ACHN (cell line): Measurements from ENCODE around the gene SYTL2.
"Not testable (repeated sequence)": the region's sequence is repeated elsewhere in the genome, so short reads cannot be mapped to it uniquely, and the experiment has no call there.

ENCODE experiments used
- DNase-seq: peaks from one replicate; pipeline ENCODE4 v3.0.0-alpha.2; 2015
- in situ Hi-C: cut with HindIII; loops from 2 replicates; pipeline ENCODE4 v1.10.0; 2017; ENCODE audit warnings: low sequenced_read_pairs, low pct_ligation_motif_present, low pct_unique_long_range_greater_than_20kb

Gene SYTL2

DNA sequence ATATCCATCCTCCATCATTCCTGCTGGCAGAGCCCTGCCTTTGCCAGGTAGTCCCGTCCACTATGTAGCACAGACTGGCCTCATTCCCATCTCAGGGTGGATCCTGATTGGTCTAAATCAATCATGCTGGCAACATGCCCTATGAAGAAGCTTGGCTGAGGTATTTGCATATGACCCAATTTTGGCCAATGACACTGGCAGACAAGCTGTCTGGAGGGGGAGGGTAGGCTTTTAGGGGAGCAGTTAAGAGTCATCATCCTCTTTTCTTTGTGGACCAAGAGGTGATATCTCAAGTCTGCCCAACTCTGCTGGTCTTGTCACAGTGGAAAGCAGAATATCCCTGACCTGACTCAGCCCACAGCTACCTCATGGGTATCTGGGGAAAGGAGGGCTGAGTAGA is 130.0 kb downstream of the SYTL2 start:
- in situ Hi-C loops: no loop called here
- DNase-seq: no peak

DNA sequence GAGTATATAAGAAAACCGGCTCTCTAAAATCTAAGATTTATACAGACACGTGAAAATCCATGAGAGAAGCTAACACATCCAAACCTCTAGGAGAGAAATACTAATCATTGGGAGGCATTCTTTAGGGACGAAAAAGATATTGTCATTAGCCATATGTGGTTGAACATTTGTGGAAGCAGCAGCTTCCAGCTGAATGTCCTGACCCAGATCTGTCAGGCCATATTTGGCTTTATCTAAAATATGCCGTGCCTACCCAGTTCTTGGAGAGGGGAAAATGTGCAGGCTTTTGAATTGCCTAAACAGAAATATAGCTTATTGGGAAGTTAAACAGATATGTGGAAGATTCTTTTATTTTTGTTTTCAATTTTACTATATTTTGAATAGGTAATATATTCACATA is 131.4 kb downstream of the SYTL2 start:
- DNase-seq: no peak
- in situ Hi-C loops: no loop called here

DNA sequence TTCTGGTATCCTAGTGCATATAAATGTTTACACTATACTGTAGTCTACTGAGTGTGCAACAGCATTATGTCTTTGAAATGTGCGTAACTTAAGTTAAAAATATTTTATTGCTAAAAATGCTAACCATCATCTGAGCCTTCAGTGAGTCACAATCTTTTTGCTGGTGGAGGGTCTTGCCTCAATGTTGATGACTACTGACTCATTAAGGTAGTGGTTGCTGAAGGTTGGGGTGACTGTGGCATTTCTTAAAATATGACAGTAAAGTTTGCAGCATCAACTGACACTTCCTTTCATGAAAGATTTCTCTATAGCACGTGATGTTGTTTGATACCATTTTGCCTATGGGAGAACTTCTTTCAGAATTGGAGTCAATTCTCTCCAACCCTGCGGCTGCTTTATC is 137.5 kb downstream of the SYTL2 start:
- no peak for DNase-seq
- in situ Hi-C loops: no loop called here

DNA sequence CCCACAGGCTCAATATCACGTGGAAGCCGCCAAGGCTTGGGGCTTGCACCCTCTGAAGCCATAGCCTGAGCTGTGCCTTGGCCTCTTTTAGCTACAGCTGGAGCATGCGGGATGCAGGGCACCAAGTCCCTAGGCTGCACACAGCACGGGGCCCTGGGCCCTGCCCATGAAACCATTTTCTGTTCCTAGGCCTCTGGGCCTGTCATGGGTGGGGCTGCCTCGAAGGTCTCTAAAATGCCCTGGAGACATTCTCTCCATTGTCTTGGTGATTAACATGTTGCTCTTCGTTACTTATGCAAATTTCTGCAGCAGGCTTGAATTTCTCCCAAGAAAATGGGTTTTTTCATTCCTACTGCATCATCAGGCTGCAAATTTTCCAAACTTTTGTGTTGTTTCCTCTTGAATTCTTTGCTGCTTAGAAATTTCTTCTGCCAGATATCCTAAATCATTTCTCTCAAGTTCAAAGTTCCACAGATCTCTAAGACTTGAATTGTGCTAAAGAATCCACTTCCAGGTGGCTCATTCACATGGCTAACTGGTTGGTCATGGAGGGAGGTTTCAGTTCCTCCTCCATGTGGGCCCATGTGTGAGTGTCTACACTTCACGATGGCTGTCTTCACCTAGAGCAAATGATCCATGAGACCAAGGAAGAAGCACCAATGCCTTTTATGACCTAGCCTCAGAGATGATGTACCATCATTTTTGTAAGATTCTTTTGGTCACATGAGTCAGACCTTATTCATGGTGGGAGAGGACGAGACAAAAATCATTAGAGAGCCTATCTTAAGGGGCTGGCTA is 138.6 kb downstream of the SYTL2 start:
- in situ Hi-C loops: no loop called here
- no peak for DNase-seq

DNA sequence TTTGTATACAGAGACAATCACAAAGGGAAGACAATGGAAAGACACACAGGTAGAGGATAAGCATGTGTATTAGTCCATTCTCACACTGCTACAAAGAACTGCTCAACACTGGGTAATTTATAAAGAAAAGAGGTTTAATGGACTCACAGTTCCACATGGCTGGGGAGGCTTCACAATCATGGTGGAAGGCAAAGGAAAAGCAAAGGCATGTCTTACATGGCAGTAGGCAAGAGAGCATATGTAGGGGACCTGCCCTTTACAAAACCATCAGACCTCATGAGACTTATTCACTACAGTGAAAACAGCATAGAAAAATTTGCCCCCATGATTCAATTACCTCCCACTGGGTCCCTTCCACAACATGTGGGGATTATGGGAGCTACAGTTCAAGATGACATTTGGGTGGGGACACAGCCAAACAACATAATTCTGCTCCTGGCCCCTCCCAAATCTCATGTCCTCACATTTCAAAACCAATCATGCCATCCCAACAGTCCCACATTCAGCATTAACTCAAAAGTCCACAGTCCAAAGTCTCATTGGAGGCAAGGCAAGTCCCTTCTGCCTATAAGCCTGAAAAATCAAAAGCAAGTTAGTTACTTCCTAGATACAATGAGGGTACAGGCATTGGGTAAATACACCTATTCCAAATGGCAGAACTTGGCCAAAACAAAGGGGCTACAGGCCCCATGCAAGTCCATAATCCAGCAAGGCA is 139.8 kb downstream of the SYTL2 start:
- in situ Hi-C loops, DNase-seq: not testable (repeated sequence)

DNA sequence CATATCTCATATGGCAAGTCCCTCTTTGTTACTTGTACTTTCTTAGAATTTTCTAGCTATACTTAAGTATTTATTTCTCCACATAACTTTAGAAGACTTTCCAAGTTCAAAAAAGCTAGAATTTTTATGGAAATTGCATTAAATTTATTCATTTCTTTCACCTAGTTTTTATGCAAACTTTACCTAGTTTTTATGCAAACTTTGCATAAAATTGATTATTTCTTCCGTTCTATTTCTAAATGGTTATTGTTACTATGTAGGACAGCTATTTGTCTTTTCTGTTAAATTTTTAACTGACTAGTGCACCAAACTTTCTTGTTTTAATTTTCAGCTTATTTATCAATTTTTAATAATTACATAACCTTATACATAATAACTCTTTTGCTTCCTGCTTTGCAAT is 142.8 kb downstream of the SYTL2 start:
- DNase-seq: no peak
- in situ Hi-C loops: no loop called here

DNA sequence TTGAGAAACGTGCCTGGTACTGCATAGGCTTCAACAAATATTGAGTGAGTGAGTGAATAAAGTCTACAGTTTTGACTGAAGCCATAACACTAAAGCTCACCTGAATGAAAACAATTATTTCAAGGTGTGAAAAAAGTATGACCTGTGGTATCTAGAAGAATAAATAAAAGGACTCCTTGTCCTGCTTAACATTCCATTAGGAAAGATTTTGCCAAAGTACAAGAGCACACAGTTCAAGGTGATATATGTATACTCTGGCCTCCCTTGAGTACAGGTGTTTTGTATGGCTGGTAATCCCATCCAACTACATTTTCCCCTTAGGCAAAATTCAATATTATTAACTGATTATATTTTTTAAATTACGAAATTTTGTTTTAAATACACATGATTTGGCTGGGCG is 144.3 kb downstream of the SYTL2 start:
- in situ Hi-C loops: no loop called here
- no peak for DNase-seq

DNA sequence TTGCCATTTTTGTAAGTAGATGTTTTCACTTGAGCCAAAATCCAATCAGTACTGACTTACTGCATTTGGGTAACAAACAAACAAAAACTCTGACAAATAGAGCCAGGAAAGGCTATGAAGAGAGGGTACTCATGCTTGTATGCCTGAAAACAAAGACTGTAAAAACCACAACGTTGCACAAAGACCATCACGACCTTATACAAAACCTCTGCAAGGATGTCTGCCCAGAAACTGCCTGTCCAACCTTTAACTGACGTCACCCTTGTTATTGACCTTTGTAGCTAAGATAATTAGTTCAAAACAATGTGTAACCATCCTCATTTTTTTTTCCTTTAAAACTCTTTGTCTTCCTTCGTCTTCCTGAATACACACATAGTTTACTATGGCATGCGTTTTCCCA is 145.2 kb downstream of the SYTL2 start:
- DNase-seq: no peak
- in situ Hi-C loops: no loop called here

DNA sequence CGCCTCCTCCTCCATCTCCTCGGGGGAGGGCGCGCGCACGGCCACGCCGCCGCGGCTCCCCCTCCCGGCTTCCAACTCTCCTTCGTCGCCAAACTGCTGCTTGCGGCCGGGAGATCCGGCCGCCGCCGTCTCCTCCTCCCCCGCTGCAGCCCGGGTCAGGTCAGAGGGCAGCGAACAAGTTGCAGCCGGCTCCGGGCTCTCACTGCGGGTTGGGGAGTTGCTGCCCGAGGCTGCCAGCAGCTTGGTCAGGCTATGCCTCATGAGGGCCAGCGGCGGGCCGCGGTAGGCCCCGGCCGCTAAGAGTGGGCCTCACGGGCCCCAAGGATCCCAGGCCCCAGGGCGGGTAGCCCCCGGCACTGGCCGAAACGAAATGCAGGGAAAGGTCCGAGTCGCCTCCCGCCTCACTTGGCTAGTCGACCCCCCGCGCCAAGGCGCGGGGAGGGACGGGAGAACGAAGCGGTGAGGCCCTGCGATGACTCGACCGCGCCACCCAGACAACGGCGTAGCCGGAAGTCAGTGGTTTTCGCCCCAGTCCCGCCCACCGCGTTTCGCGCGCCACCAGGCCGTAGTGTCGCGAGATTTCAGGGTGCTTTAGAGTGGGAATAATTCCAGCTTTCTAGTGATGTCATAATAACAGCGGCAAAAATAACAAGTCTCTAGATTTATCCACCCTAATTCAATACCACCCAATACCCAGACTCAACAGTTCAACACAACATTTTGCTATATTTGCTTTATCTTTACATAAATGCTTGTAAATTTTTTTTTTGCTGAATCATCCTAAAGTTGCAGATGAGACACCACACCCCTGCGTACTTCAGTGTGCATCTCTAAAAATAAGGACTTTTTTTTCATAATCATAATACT is 146.1 kb downstream of the SYTL2 start, which contains the start of gene CREBZF:
CREBZF (minus strand) TSS at position 515 of the 867 bp plus-strand sequence; CDS start at position 261, 254 bp downstream.
- in situ Hi-C loops: no loop called here
- DNase-seq: peak; percentile 93

DNA sequence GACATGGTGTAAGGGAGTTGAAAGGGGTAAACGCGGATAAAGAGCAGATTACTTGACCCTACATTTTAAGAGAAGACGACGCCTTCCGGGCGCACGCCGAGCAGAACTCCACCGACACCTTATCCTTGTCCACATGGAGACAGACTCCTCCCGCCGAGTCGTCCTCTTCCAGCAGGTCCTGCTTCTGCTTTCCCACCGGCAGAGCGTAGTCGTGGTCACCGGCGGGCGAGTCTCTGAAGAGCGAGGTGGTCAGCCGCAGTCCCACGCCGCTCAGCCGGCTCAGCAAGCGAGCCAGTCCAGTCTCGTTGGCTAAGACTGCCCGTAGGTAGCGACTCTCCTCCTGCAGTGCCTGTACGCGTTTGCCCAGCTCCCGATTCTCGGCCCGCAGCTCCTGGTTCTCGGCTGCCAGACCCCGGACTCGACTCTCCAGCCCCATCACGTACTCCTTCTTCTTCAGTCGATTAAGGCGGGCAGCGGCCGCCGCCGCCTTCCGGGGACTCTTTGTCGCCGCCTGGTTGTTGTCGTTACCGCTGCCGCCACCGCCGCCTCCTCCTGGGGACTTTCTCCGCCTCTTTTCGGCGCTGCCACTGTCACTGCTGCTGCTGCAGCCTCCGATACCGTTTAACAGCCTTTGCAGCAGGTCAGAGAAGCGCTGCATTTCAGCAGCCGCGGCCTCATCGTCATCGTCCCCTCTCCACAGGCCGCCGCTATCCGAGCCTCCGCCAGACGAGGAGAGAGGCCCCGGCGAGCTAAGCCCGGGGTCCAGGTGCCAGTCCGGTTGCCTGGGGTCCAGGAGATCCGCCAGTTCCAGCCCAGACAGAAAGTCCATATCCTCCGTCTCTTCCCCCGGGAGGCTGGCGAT is 147.0 kb downstream of the SYTL2 start:
- peak; percentile 52 for DNase-seq
- in situ Hi-C loops: no loop called here

DNA sequence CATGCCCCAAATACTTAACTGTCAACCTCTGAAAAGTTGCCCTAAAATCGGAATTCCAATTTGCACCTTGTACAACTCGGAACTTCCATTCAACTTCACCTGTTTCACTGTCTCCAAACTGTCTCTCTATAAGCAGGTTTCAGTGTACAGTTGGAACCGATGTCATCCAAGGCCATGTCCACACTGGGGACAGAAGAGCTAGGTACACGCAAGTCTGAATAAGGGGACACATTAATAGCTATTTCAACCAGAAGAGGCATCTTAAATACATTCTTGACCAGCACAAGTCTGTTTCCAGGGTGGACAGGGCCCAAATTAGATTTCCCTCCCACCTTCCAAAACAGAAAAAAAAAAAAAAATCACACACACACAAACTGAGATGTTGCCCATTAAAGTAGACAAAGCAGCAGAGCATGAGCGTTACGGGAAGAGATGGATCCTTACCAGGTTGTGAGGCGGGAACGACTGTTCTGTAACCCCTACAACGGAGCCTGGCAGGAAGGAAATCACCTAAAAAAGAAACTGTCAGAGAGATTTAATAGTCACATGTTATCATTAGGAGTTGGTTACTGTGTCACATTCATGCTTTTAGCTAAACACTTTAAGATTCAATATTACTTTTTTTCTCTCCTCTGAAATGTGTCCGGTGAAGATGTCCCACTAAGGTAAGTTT is 147.7 kb downstream of the SYTL2 start:
- in situ Hi-C loops: no loop called here

DNA sequence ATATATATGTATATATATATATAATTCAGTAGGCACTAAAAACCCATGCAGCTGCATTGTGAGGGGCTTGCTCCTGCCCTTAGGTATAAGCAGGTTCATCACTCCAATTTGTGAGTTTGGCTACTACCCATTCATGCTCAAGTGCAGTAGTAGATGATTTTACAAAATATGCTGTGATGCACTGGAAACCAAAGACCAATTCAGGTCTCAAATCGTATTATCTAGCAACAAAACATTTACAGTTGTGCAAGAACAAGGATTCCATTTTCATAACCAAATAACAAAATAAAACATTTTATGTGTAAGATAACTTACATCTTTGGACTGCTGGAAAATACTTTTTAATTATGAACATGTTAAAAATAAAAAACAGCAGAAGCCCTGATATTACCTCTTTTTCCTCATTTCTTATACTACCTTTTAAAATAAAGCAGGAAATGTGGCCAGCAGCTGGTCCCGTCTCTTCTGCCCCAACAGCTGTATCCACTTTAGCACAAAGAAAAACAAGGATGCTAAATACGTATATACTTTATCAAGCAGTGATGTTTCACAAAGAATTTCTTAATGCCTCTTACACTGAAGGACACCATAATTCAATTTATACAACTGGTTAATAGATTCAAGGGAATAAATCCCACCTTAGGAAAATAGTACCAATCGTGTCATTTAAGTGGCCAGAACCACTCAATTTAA is 148.8 kb downstream of the SYTL2 start:
- in situ Hi-C loops: no loop called here
- DNase-seq: no peak

More for the DNA sequence above, 147.7 kb downstream of the SYTL2 start:
- no peak for DNase-seq

DNA sequence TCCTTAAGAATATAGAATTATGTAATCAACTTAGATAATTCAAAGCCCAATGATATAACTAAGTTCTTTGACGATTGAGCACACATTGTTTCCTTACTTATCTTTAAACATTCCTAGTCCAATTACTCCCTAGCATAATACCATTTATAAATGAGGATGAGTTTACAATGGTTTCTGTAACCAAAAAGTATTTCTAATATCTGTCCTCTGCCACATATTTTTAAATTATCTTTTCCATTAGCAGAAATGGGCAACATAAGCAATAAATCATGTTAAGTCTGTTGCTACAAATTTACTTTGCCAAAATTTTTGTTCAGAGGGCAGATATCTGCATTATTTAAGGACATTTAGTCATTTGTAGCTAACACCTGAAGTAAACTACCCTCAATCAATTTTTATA is 152.8 kb downstream of the SYTL2 start:
- in situ Hi-C loops: no loop called here

DNA sequence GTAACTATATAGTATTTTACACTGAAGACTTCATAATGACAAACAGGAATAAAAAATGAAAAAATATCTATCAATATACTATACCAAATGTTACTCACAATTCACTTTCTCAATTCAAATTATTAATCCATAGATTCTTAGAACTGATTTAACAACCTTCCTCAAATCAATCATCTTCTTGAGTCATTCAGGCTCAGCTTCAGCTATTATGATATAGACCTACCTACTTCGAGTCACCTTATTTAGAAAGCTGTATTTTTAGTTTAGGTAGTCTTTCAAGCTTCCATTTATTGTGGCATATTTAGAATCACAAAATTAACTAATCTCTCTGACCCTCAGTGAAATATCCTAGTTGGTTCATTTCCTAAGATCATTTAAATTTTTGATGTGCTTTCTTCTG is 154.2 kb downstream of the SYTL2 start:
- DNase-seq: no peak
- in situ Hi-C loops: no loop called here

More for the DNA sequence above, 152.8 kb downstream of the SYTL2 start:
- no peak for DNase-seq

DNA sequence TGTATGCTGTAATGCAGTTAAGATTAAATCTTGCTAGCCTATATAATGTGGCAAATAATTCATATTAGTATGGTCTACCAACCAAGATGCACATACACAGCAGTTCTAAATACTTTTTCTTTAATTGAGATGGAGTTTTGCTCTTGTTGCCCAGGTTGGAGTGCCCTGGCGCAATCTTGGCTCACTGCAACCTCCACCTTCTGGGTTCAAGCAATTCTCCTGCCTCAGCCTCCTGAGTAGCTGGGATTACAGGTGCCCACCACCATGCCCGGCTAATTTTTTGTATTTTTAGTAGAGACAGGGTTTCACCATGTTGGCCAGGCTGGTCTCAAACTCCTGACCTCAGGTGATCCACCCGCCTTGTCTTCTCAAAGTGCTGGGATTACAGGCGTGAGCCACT is 156.6 kb downstream of the SYTL2 start:
- DNase-seq, in situ Hi-C loops: not testable (repeated sequence)

DNA sequence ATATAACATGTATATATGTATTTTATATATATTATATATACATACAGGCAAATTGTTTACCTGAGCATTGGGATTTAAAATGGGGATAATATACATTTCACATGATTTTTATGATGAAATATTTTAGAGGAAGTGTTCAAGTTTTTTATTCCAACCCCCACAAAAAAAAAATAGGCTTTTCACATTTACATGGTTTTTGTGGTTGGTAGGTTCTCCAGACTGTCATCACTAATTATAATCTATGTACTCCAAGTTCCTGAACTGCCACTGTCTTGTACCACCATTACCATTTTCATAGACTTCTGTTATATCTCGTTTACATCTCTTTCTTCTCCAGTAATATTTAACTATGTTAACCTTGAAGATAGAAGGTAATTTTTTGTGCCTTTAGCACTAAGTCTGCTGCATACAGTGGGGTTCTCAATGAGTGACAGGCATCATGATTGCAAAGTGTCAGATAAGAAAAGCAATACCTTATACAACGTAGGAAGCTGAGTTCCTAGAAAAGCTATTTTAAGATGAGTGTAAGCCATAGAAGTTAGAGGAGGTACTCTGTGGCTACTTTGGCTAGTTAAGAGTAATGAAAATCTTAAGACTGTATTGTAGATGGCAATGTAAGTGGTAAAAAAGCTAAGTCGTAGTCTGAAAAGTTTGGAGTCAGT is 158.0 kb downstream of the SYTL2 start:
- in situ Hi-C loops: no loop called here
- no peak for DNase-seq

DNA sequence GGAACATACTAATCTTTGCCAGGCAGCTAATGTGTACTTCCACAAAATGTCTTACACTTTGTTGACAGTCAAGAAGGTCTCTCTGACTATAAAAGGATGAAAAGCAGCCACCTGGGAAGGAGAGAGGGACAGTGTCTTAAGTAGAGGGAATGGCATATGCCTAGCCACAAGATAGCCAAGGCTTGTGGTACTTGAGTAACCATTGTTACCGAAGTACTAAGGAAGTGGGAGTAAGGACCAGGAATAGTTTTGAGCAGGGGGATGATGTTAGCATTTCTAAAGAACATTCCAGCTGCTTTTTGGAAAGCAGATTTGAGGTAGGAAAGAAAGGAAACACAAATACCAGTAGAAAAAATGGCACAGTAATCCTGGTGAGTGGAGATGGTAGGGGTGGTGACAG is 159.8 kb downstream of the SYTL2 start:
- in situ Hi-C loops: no loop called here
- no peak for DNase-seq
